ENCODE results near the gene WSB2.
"Not testable (repeated sequence)": the region's sequence is repeated elsewhere in the genome, so short reads cannot be mapped to it uniquely, and the experiment has no call there.

WSB2 gene

GRCh38 chr12:118032188-118032587 lies 28.8 kb downstream of the WSB2 start:
- H3K4me3 ChIP-seq (ENCODE audit: low read depth, low read length): no peak overlapping the region
- DNase-seq (ENCODE audit: low read depth): no peak
- TF ChIP-seq MYC (IDR thresholded peaks at IDR 0.05; ENCODE audit: low read depth, low read length) (no peak), POLR2A (IDR thresholded peaks at IDR 0.05; ENCODE audit: extremely low read depth, insufficient read length) (no peak), CTCF (IDR thresholded peaks at IDR 0.05; ENCODE audit: low read depth, low read length) (no peak), MAX (IDR thresholded peaks at IDR 0.05; ENCODE audit: low read depth, low read length) (no peak)

- no peak for DNase-seq (ENCODE audit: low read depth)
- TF ChIP-seq POLR2A (IDR thresholded peaks at IDR 0.05; ENCODE audit: extremely low read depth, insufficient read length): no peak
- TF ChIP-seq CTCF (IDR thresholded peaks at IDR 0.05; ENCODE audit: low read depth, low read length): no peak
- TF ChIP-seq MAX (IDR thresholded peaks at IDR 0.05; ENCODE audit: low read depth, low read length): no peak
- no peak for TF ChIP-seq MYC (IDR thresholded peaks at IDR 0.05; ENCODE audit: low read depth, low read length)
- H3K4me3 ChIP-seq (ENCODE audit: low read depth, low read length): no peak overlapping the region
Observed at GRCh38 chr12:118029166-118029565, 31.8 kb downstream of the WSB2 start.

GRCh38 chr12:118025168-118025567 lies 35.8 kb downstream of the WSB2 start:
- H3K4me3 ChIP-seq (ENCODE audit: low read depth, low read length): no peak overlapping the region
- no peak for DNase-seq (ENCODE audit: low read depth)
- TF ChIP-seq POLR2A (IDR thresholded peaks at IDR 0.05; ENCODE audit: extremely low read depth, insufficient read length) (no peak), MYC (IDR thresholded peaks at IDR 0.05; ENCODE audit: low read depth, low read length) (no peak), CTCF (IDR thresholded peaks at IDR 0.05; ENCODE audit: low read depth, low read length) (no peak), MAX (IDR thresholded peaks at IDR 0.05; ENCODE audit: low read depth, low read length) (no peak)

GRCh38 chr12:118023301-118023860 lies 37.6 kb downstream of the WSB2 start:
- TF ChIP-seq POLR2A (IDR thresholded peaks at IDR 0.05; ENCODE audit: extremely low read depth, insufficient read length) (no peak), CTCF (IDR thresholded peaks at IDR 0.05; ENCODE audit: low read depth, low read length) (no peak), MAX (IDR thresholded peaks at IDR 0.05; ENCODE audit: low read depth, low read length) (no peak), MYC (IDR thresholded peaks at IDR 0.05; ENCODE audit: low read depth, low read length) (no peak)
- no peak overlapping the region for H3K4me3 ChIP-seq (ENCODE audit: low read depth, low read length)
- no peak for DNase-seq (ENCODE audit: low read depth)

GRCh38 chr12:118022728-118023109 lies 38.3 kb downstream of the WSB2 start:
- H3K4me3 ChIP-seq (ENCODE audit: low read depth, low read length): no peak overlapping the region
- DNase-seq (ENCODE audit: low read depth): no peak
- TF ChIP-seq CTCF (IDR thresholded peaks at IDR 0.05; ENCODE audit: low read depth, low read length) (no peak), MYC (IDR thresholded peaks at IDR 0.05; ENCODE audit: low read depth, low read length) (no peak), POLR2A (IDR thresholded peaks at IDR 0.05; ENCODE audit: extremely low read depth, insufficient read length) (no peak), MAX (IDR thresholded peaks at IDR 0.05; ENCODE audit: low read depth, low read length) (no peak)

GRCh38 chr12:118022097-118022727 lies 38.8 kb downstream of the WSB2 start:
- H3K4me3 ChIP-seq (ENCODE audit: low read depth, low read length); DNase-seq (ENCODE audit: low read depth): not testable (repeated sequence)
